GM12878 (cell line): Measurements from ENCODE around the gene MAGI2. TPM values are rescaled to one million over a fixed set of nuclear protein-coding genes. Genes with fewer than 3 reads are reported as not detected.

Source experiments
- ATAC-seq: fragments of 200-7000 bp; cut with Tn5 transposase; 3 replicates; pipeline ENCODE4 v1.9.1; 2020; ENCODE audit warnings: mild to moderate bottlenecking, moderate library complexity
- BruUV-seq: library from RNA; stranded (reverse); fragments of 400-500 nt; replicated peaks from 2 replicates; lab custom pipeline; 2021; lab: Mats Ljungman, UMichigan
- CTCF ChIA-PET: fragments of 300-600 bp; sonication (Branson Sonifier 250); formaldehyde crosslinking; extraction: SDS; loops from one replicate; lab custom pipeline; 2021; ENCODE audit warnings: inconsistent platforms; lab: Yijun Ruan, JAX
- POLR2A ChIA-PET: fragments of 350-600 bp; formaldehyde crosslinking; extraction: SDS; loops from one replicate; lab custom pipeline; 2021; ENCODE audit warnings: inconsistent platforms; lab: Charles Lee
- RAD21 ChIA-PET: fragments of 300-600 bp; sonication (Branson Sonifier 250); formaldehyde crosslinking; loops from one replicate; lab custom pipeline; 2023; ENCODE audit warnings: antibody characterized with exemption; ENCODE audit not compliant: unreplicated experiment; lab: Charles Lee
- SMC1A ChIA-PET: fragments of 300-600 bp; sonication (Branson Sonifier 250); formaldehyde crosslinking; loops from one replicate; lab custom pipeline; 2023; ENCODE audit not compliant: unreplicated experiment, uncharacterized antibody; lab: Charles Lee
- DNase-seq: peaks from one replicate; pipeline ENCODE4 v3.0.0-alpha.2; 2011; ENCODE audit warnings: low read depth, low spot score
- FAIRE-seq: peaks from 3 replicates; lab custom pipeline; 2011; peaks lifted over from hg19 to GRCh38; lab: Jason Lieb, UNC
- H2AFZ ChIP-seq: 2 replicates; pipeline ENCODE4 v1.6.0; 2011; ENCODE audit warnings: low read depth, low read length, control low read depth; ENCODE audit not compliant: control insufficient read depth
- H3K27ac ChIP-seq: 2 replicates; pipeline ENCODE4 v1.5.1; 2011; ENCODE audit warnings: control low read depth; ENCODE audit not compliant: control insufficient read depth, insufficient read depth
- H3K27me3 ChIP-seq, 2 experiments: replicated peaks in 1 of 2; 2 replicates each; pipeline versions ENCODE4 v1.6.0 to v1.6.1; 2011; ENCODE audit warnings: low read length in 1 of 2; ENCODE audit not compliant: control insufficient read depth in 2 of 2, insufficient read depth in 2 of 2
- H3K36me3 ChIP-seq, 2 experiments: 2 replicates each; pipeline ENCODE4 v1.5.1; 2011; ENCODE audit warnings: low read length in 1 of 2; ENCODE audit not compliant: control insufficient read depth in 2 of 2, insufficient read depth in 2 of 2
- H3K4me1 ChIP-seq: 2 replicates; pipeline ENCODE4 v1.6.1; 2011; ENCODE audit warnings: mild to moderate bottlenecking, low read length, moderate library complexity, mixed read lengths; ENCODE audit not compliant: control insufficient read depth, insufficient read depth
- H3K4me2 ChIP-seq: 2 replicates; pipeline ENCODE4 v1.6.0; 2011; ENCODE audit warnings: control low read depth; ENCODE audit not compliant: control insufficient read depth, insufficient read depth
- H3K4me3 ChIP-seq: fragments of 200-600 bp; sonication (generic); 2 replicates; pipeline ENCODE4 v1.5.1; 2016
- H3K79me2 ChIP-seq: 2 replicates; pipeline ENCODE4 v1.6.0; 2011; ENCODE audit warnings: low read length; ENCODE audit not compliant: control insufficient read depth, insufficient read depth
- H3K9ac ChIP-seq: 2 replicates; pipeline ENCODE4 v1.8.0; 2011; ENCODE audit warnings: low read length, control low read depth, mixed read lengths; ENCODE audit not compliant: control insufficient read depth, insufficient read depth
- H3K9me3 ChIP-seq: replicated peaks from 3 replicates; pipeline ENCODE4 v1.5.1; 2011; ENCODE audit warnings: mild to moderate bottlenecking, low read length; ENCODE audit not compliant: control insufficient read depth, insufficient read depth
- H4K20me1 ChIP-seq: 2 replicates; pipeline ENCODE4 v1.6.0; 2011; ENCODE audit not compliant: control insufficient read depth, insufficient read depth
- BRCA1 ChIP-seq: IDR thresholded peaks from 2 replicates; pipeline ENCODE4 v1.6.1; 2011; ENCODE audit warnings: low read depth, low read length, improper control_type of control experiment
- HDGF ChIP-seq: fragments of 450-650 bp; IDR thresholded peaks from 2 replicates; pipeline ENCODE4 v1.6.1; 2016; ENCODE audit warnings: antibody characterized with exemption
- NR2C2 ChIP-seq: IDR thresholded peaks from 2 replicates; pipeline ENCODE4 v1.6.1; 2011; ENCODE audit warnings: borderline replicate concordance, low read depth; ENCODE audit not compliant: control insufficient read depth, insufficient read length
- PAX8 ChIP-seq: fragments of 450-650 bp; IDR thresholded peaks from 2 replicates; pipeline ENCODE4 v1.6.1; 2017; ENCODE audit warnings: mild to moderate bottlenecking, moderate library complexity
- TAF1 ChIP-seq: IDR thresholded peaks from 2 replicates; pipeline ENCODE4 v1.6.1; 2011; ENCODE audit warnings: mild to moderate bottlenecking, low read depth, low read length, borderline replicate concordance
- WRNIP1 ChIP-seq: IDR thresholded peaks from 2 replicates; pipeline ENCODE4 v1.6.1; 2011; ENCODE audit warnings: low read depth, low read length, improper control_type of control experiment, borderline replicate concordance
- WGBS: methylation state at CpG from one replicate; pipeline ENCODE4 v1.1.6; 2016; ENCODE audit warnings: low lambda C conversion rate; ENCODE audit not compliant: insufficient replicate concordance, insufficient coverage; ENCODE audit errors: missing lambda C conversion rate; 5-methylcytosine and 5-hydroxymethylcytosine counted together
- in situ Hi-C: fragments of 300-500 bp; cut with MboI; formaldehyde crosslinking; loops from 9 replicates; pipeline ENCODE4 v1.14.3; 2018; ENCODE audit warnings: mixed read lengths
- intact Hi-C: fragments of 100-400 bp; cut with micrococcal nuclease; formaldehyde crosslinking; loops from one replicate; pipeline ENCODE4 v1.14.2; 2022; ENCODE audit not compliant: unreplicated experiment
- polyA plus RNA-seq, 11 experiments: library from polyadenylated mRNA; depleted of rRNA in 4 of 11; unstranded in 6 of 11; stranded (reverse) in 5 of 11; fragments of >200 nt; fragmentation: Nextera tagmentation in 4 of 11; fragmentation: Illumina TruSeq in 1 of 11; extraction: Ambion mirVana in 4 of 11; extraction: Trizol in 1 of 11; gene quantifications; 1 replicate in 1 of 11; 2 replicates in 10 of 11; pipeline versions ENCODE4 v1.2.1 to v1.2.3, GENCODE V29; 2011 to 2016; ENCODE audit warnings: inconsistent platforms in 2 of 11, missing spikeins in 2 of 11, low read depth in 1 of 11
- total RNA-seq, 4 experiments: library from RNA; depleted of rRNA in 3 of 4; stranded (reverse); fragments of >200 nt in 3 of 4; fragmentation: Illumina TruSeq in 1 of 4; extraction: Trizol in 1 of 4; gene quantifications; 2 replicates each; pipeline versions ENCODE4 v1.2.1 to v1.2.3, GENCODE V29; 2013 to 2021
- TF ChIP-seq, protein P1 (sequence below): IDR thresholded peaks from 2 replicates; pipeline ENCODE4 v1.6.1; 2012; ENCODE audit warnings: low read depth, low read length, improper control_type of control experiment
- TF ChIP-seq, protein P2 (sequence below): IDR thresholded peaks from 2 replicates; pipeline ENCODE4 v1.6.1; 2012; ENCODE audit warnings: low read depth, low read length, improper control_type of control experiment

Gene MAGI2
- total and polyA plus RNA-seq, 10 of the 15 experiments (the other 5 are each of a cell fraction or from before 2014, with no cell fraction given): 0.01 to 0.31 (median 0.05) TPM; not detected in 2

DNA sequence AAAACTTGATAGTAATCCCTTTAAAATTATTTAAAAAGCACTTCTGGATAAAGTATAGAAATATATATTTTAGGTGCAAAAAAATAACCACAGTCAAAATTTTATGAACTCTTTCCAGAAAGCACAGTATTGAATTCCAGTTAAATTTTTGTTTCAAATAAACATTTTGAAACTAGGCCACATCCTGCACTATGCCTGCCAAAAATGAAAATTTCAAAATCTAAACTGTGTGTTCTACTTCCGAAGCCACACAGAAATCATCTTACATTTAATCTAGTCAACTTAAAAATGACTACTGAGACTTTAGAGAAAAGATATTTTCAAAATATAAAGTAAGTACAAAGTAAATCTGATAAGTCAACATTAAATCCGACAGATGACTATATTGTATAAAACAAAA, 50.0 kb downstream of the MAGI2 start:
- intact Hi-C loops: no loop called here
- in situ Hi-C loops: no loop called here
- FAIRE-seq (no peak), DNase-seq (no peak), ATAC-seq (no peak)
- H3K4me2 ChIP-seq: no peak overlapping the region
- ChIA-PET CTCF (no interaction called here), SMC1A (no interaction called here), POLR2A (no interaction called here), RAD21 (no interaction called here)
- no peaks in the 10 kb centered on the region for H3K4me1 ChIP-seq
- H3K9ac ChIP-seq: no peak overlapping the region
- TF ChIP-seq, protein P1, sequence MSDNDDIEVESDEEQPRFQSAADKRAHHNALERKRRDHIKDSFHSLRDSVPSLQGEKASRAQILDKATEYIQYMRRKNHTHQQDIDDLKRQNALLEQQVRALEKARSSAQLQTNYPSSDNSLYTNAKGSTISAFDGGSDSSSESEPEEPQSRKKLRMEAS: no peak
- TF ChIP-seq WRNIP1 (no peak), PAX8 (no peak), TAF1 (no peak), NR2C2 (no peak), HDGF (no peak), BRCA1 (no peak)
- TF ChIP-seq, protein P2, sequence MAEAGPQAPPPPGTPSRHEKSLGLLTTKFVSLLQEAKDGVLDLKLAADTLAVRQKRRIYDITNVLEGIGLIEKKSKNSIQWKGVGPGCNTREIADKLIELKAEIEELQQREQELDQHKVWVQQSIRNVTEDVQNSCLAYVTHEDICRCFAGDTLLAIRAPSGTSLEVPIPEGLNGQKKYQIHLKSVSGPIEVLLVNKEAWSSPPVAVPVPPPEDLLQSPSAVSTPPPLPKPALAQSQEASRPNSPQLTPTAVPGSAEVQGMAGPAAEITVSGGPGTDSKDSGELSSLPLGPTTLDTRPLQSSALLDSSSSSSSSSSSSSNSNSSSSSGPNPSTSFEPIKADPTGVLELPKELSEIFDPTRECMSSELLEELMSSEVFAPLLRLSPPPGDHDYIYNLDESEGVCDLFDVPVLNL: no peak
- no peaks in the 10 kb centered on the region for H3K27me3 ChIP-seq
- 24% methylated on average over 2 of the region's 2 CpGs for WGBS
- H2AFZ ChIP-seq: no peak overlapping the region
- BruUV-seq: no TSS peak
- H3K27ac ChIP-seq: no peak overlapping the region
- no peaks in the 10 kb centered on the region for H4K20me1 ChIP-seq
- no peaks in the 10 kb centered on the region for H3K36me3 ChIP-seq
- no peak overlapping the region for H3K4me3 ChIP-seq
- no peaks in the 10 kb centered on the region for H3K9me3 ChIP-seq
- H3K79me2 ChIP-seq: no peaks in the 10 kb centered on the region
